NCI-H526 treated with DMSO at 0.1 percent for 48 hours (cell line): ENCODE results near the gene ULK2.
"Not testable (repeated sequence)": the region's sequence is repeated elsewhere in the genome, so short reads cannot be mapped to it uniquely, and the experiment has no call there.

Source experiments
- DNase-seq: peaks from one replicate; lab custom pipeline; 2025; lab: John Stamatoyannopoulos, UW

ULK2 gene

DNA sequence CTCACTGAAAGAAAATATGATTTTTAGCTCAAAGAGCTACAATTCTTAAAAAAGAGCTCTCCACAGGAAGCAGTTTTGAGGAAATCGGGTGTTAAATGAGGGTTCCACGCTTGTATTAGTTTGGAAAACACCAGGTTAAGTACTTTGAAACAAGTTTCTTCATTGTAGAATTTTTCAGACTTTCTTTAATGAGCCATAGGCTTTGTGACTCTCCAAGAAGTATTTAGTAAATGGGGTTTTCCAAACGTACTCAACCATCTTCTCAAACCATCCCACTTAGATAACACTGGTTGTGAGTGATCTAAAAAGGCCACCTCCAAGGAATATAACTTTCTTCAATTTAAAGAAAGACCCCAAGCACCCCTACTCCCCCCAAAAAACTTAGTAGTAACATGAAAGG is 2.7 kb downstream of the ULK2 start:
- DNase-seq = no peak

DNA sequence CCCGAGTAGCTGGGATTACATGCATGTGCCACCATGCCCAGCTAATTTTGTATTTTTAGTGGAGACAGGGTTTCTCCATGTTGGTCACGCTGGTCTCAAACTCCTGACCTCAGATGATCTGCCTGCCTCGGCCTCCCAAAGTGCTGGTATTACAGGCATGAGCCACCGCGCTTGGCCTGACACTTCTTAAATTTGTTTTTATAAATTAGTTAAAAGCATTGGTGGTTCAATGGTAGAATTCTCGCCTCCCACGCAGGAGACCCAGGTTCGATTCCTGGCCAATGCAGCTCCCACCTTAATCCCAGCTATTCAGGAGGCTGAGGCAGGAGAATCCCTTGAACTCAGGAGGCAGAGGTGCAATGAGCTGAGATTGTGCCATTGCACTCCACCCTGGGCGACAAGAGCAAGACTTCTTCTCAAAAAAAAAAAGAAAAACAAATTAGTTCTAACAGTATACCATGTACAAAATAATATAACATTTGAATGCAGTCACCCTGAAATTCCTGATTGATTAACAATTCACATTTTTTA is 7.0 kb downstream of the ULK2 start:
- DNase-seq = not testable (repeated sequence)

DNA sequence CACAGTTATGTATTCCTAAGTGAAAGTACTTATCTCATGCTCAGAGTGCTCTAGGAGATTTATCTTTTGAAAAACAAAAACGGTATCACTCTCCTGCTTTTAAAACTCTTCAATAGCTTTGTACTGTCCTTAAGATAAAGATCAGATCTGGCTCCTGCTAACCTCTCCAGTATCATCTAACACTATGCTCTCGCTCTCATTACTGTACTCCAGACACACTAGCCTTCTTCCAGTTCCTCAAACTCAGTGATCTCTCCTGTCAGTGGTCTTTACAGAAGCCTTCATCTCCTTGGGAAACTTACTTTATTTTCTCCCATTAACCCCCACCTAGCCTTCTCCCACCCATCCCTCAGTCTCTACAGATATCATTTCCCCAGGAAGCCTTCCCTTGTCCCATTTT is 10.1 kb downstream of the ULK2 start:
- DNase-seq = no peak

DNA sequence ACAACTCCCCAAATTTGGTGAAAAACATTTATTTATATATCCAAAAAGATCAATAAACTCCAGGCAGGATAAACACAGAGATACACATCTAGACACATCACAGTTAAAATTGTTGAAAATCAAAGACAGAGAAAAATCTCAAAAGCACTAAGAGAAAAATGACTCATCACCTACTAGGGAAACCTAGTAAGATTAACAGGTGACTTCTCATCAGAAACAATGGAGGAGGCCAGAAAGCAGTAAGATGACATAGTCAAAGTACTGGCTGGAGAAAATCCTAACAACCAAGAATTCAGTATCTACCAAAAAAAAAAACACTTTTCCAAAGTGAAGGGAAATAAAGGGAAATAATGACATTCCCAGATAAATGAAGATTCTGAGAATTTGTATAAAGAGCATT is 33.8 kb downstream of the ULK2 start:
- DNase-seq = no peak

DNA sequence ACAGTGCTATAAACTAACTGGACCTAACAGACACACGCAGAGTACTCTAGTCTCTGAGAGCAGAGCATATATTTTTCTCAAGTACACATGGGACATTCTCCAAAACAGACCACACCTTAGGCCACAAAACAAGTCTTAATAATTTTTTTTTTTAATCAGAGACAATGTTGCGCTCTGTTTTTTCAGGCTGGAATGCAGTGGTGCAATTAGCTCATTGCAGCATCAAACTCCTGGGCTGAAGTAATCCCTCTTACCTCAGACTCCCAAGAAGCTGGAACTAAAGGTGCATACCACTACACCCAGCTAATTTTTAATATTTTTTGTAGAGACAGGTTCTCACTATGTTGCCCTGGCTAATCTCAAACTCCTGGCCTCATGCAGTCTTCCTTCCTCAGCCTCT is 37.7 kb downstream of the ULK2 start:
- DNase-seq = no peak

DNA sequence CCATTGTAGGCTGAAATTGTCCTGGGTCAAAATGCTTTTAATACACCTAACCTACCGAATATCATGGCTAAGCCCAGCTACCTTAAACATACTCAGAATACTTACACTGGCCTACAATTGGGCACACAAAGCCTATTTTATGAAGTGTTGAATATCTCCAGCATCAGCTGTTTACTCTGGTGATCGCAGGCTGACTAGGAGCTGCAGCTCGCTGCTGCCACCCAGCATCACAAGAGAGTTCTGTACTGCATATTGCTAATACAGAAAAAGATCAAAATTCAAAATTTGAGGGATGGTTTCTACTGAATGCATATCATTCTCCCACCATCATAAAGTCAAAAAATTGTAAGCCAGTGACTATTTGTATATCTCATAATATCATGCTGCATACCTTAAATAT is 55.3 kb downstream of the ULK2 start:
- DNase-seq = no peak

DNA sequence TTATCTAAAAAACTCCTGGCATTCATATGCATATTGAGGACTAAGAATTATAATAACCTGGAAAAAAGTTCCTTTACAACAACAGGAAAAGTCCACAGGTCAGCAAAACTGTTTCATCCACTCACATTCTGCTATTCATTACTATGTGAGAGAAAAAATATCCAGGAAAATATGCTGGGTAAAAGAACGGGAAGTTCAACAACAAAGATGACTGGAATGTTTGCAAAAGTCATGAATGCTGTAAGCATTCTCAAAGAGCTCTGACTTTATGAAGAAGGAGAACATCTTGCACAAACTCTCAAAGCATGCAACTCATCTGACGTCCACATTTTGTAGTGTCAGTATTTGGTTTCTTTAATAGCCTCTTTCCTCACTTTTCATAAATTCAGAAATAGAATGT is 62.7 kb downstream of the ULK2 start:
- no peak for DNase-seq

DNA sequence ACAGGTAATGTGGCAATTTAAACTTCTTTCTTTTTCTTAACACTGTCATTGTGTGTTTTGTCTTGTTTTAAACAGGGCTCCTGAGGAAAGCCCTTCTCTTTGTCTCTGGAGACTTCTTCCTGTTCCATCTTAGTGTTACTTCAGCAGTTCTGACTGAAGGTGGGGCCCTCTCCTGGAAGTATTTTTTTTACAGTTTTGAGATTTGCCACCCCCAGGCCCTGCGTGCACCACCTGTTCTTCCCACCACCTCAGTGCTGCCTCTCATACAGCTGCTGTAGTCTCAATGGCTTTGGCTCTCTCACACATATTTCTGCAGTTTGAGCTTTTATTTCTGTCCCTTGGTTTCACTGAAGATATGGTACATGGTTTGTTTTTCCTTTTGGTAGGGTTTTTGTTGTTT is 67.2 kb downstream of the ULK2 start:
- DNase-seq = no peak

DNA sequence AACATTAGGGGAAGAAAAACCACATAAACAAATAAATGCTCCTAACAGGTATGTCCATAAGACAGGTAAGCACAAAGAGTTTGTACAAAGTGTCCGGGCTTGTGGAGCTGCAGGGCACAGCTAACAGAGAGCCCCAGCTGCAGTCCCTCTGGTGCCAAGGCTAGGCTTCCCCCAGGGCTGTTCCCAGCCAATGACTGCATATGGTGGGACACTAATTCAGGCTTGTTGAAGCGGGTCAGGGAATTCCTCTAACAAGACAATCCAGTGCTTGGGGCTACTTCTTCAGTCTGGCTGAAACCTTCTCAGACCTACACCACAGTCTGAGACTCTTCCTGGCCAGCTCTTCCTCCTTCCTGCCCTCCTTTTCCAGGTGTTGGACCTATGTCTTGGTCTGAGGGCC is 67.9 kb downstream of the ULK2 start:
- DNase-seq = no peak

DNA sequence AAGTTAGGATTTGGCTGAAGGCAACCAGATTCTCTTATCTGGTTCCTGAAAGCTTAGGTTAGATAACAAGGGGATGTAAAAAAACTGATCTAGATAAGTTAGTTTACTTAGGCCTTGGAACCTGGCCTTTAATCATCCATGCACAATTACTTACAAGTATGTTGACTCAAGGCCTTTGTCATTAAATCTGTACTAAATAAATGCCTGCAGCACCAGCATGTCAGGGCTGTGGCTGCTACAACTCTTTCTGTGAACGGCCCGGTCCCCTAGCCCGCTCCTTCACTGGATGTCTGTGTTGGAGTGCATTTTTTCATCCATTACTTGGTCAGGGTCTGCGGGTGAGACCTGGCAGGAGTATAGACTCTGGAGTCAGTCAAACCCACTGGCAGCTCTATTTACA is 71.3 kb downstream of the ULK2 start:
- no peak for DNase-seq

DNA sequence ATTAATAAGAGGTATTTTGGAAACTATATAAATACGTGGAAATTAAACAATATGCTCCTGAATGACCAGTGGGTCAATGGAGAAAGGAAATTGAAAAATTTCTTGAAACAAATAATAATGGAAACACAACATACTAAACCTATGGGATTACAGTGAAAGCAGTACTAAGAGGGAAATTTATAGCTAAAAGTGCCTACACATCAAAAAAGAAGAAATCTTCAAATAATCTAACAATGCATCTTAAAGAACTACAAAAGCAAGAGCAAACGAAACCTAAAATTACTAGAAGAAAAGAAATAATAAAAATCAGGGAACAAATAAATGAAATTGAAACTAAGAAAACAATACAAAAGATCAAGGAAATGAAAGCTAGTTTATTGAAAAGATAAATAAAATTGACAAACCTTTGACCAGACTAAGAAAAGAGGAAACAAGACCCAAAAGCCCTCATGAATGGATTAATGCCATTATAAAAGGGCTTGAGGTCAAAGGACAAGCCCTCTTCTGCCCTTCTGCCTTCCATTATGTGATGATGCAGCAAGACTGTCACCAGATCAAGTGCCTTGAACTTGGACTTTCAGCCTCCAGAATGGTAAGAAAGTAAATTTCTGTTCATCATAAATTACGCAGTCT is 75.7 kb downstream of the ULK2 start:
- no peak for DNase-seq

DNA sequence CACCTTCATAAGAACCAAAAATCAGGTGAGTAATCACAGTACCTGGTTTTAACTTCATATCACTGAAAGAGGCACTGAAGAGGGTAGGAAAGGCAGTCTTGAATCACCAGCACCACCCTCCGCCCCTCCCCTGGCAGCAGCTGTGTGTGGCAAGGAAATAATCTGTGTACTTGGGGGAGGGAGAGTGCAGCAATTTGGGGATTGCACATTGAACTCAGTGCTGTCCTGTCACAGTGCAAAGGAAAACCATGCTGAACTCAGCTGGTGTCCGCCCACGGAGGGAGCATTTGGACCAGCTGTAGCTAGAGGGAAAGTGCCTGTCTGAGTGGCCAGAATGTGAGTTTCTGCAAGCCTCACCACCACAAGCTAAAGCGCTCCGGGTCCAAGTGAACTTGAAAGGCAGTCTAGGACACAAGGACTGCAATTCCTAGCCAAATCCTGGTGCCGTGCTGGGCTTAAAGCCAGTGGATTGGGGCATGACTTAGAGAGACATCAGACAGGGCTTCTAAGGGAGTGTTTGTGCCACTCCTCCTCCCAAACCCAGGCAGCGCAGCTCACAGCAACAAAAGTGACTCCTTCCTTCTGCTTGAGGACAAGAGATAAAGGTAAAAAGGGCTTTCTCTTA is 79.9 kb downstream of the ULK2 start:
- DNase-seq = no peak

DNA sequence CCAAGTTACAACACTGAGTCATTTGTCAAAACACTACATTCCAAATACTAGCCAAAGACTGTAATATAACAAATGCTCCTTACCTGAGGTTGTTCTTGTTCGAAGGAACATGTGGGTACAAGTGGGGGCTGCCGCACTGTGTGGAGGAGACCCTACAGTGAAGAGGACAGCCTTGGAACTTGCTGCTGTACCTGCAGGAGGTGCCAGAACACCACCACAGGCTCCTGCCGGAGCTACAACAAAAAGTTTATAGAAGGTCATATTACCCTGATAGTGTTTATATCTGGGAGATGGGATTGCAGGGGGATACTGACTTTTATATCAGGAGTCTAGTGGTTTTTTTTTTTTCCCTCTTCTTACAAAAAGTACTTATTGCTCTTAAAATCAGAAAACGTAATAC is 81.9 kb downstream of the ULK2 start:
- DNase-seq = no peak

DNA sequence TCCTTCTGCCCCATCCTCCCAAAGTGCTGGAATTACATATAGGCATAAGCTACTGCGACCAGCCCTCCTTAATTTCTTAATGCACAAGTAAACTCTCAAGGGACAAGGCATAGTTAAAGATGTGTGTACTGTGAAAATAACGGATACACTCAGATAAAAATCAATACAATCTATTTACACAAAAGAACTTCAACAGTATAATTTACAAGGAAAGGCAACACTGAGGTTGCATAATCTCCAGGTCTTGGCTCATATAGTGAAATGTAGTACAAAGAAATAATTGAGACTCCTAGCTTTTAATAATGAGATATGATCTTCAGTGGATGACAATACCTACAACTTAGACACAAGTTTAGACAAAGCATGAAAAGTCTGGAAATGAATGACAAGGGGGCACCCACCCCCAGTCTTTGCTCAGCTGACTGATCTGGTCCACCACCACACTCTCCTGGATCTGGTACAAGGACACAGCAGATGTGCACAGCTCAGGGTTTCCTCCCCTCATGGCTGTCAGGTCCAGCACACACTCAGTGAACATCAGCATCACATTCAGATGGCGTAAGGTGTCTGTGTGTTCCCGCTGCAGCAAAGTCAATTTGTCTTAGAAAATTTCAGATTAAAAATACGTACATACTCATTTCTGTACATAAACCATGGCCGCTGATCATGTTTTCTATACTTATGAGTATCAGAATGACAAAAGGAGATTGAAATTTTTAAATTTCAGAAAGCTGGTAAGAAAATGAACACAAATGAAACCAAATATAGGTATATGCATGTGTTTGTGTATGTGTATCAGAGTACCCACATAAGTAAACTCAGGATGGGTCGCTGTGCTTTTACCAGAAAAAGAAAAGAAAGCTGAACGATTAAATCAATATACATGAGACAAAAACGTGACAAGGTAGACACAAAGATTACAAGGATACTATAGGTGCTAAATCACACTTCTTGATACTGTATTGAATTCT is 86.0 kb downstream of the ULK2 start:
- no peak for DNase-seq

DNA sequence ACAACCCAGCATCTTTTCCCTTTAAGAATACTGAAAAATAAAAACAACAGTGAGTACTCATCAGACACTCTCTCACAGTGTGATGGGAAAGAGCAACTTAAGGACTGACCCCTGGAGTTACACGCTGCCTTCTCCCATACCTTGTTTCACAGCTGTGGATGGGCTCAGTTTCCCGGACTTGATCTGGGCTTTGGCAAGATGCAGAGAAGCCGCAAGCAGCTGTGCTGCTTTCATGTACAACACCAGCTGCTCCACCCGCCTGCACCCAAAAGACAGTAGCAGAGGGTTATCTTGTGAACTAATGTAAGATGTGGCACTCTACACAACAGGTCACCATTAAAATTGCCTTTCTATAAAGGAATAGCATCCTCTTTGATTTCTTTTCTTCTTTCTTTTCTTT is 86.9 kb downstream of the ULK2 start:
- no peak for DNase-seq

DNA sequence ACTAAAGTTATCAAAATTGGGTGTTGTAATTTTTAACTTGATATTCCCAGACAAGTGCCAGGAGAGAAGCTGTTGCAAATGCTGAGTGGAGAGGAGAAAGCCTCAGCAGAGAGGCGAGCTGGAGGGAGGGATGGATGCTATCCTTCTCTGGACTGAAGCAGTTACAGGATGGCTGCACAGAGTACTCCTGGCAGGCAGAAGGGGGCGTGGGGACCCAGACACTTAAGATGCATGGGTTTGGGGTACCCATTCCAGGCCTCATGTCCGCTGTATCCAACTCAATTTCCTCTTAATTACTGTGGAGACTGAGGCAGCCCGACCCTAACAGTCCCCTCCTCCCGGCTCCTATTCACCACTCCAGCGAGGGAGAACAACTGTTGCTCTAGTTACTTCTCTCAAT is 94.2 kb downstream of the ULK2 start:
- no peak for DNase-seq

DNA sequence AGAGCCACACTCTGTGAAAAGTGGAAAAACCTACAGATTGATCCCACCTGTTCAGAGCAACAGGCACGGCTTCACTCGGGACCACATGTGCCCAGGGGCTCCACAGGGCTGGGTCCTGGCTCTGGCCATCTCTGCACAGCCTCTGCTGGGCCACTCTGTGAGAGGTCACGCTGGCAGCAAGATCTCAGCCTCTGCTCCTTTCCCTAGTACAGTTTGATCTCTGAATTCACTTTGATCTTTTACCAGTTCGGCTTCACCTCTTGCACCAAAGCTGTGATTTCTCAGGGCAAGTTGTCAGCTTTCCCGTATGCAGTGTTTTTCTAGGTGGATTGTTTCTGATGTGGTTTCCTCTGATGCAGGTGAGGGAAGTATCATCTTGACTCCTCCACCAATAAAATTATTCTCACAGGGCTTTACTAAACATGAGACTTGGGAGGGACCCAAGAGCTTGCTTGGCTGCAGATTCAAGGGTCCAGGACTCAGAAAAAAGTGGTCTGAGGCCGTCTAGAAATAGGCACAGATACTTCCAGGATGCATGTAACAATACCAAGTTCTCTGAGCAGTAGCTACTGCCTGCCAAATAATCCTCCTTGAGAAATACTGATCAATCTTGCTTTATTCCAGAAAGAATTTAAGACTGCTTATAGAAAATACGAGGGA is 95.6 kb downstream of the ULK2 start:
- no peak for DNase-seq

DNA sequence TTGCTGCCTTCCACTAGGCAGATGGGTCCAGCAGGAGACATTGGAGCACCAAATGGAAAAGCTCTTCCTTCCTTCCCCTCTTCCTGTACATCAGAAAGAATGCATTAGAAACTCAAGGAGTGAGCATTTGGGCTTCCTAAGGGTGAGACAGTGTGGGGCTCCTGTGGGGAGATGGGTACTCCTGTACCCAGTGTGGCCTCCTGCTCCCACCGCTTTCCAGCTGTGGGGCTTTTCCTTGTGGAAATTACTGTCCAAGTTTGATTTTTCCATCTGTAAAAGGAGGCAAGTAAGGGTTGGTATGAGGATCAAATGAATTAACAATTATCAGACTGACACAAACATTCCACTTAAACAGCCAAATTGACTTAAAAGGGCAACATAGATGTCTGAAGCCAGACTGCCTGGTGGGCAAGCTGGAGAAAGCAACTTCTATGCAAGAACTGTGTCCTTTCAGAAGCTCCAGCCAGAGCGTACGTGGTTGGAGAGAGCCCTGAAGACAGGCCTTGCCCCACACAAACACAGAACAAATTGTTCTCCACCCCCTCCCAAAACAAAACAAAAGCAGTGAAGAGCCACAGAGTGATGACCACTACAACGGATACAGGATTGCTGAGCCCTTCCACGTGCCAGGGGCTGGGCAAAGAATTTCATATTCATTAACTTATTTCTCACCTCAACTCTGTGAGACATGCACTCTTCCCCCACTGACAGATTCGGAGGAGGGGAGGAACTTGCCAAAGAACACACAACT is 96.6 kb downstream of the ULK2 start:
- no peak for DNase-seq

DNA sequence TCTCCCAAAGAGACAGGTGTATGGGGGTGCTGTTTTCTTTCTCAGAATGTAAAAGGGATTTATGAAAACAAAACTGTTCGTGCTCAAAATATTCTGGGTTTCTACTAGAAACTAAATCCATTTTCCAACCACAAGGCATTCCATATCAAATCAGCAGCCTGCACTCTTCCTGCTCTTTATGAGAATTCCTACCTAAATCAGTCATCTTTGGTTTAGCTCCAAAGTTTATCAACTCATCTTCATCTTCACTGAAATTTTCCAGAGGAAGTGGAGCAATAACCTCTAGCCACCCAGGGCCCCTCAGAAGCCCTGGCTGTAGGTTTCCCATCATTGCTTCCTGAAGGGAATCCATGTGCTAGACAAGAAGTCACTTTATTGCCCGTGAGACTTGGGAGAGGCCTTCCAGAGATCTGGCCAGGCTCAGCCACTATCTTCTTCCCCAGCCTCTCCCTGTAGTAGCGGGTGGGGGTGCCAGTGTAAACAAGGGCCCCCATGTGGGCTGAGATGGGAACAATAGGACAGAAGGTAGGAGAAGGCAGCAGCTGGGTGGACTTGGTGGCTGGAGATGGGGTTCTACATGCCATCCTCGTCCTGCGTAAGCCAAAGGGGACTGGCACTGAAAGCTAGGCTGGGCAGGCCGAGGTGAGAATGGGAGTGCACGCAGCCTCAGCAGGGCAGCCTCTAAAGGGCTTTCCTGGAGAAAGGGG is 97.6 kb downstream of the ULK2 start:
- DNase-seq = no peak

DNA sequence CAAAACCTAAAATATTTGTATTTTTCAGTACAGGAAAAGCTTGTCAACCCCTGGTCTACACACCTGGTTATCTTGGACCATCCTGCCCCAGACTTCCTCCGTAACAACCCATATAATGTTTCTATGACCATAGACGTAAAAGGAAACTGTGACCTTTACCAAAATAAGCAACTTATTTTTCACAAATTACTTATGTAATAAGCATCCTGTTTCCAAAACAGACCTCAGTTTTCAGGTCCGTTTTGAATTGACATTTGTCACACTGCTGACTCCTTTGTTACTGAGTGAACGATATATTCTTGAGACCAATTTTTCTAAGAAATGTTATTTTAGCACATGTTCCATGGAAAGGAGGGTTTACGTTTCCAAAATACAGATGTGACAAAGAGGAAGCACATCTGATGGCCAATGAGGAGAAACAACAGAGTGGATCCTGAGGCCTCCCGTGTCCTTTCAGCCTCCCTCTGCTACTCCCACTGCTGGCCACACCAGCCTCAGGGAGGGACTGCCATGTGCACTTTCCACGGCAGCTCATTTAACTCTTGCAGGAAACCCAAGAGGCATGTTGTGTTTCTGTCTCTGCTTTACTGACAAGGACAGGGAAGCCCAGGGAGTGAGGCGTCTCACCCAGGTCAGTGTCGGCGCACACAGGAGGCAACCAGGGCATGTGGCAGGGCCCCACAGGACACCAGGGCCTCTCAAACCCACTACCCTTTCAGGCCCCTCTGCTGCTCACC is 99.5 kb downstream of the ULK2 start:
- no peak for DNase-seq
